Neutrophil (primary cell): ENCODE measurements around the gene PDCD1.

Source experiments
- H3K27ac ChIP-seq: fragments of 200-600 bp; sonication (generic); 2 replicates; pipeline ENCODE4 v1.5.1; 2016; ENCODE audit warnings: mild to moderate bottlenecking, moderate library complexity
- H3K27me3 ChIP-seq: fragments of 200-600 bp; sonication (generic); 2 replicates; pipeline ENCODE4 v1.6.0; 2016; ENCODE audit warnings: mild to moderate bottlenecking
- H3K36me3 ChIP-seq: fragments of 200-600 bp; sonication (generic); 2 replicates; pipeline ENCODE4 v1.5.1; 2017
- H3K4me1 ChIP-seq, 2 experiments: fragments of 200-600 bp in 1 of 2; sonication (generic) in 1 of 2; 1 replicate in 1 of 2; 2 replicates in 1 of 2; pipeline versions ENCODE4 v1.5.1 to v1.6.1; 2013 to 2016; ENCODE audit warnings: low read depth in 1 of 2, low read length in 1 of 2, mild to moderate bottlenecking in 1 of 2, moderate library complexity in 1 of 2; ENCODE audit not compliant: control insufficient read depth in 1 of 2, insufficient read depth in 1 of 2
- H3K4me3 ChIP-seq, 2 experiments: fragments of 200-600 bp in 1 of 2; sonication (generic) in 1 of 2; 1 replicate in 1 of 2; 2 replicates in 1 of 2; pipeline ENCODE4 v1.5.1; 2013 to 2016; ENCODE audit warnings: low read depth in 1 of 2, low read length in 1 of 2, mild to moderate bottlenecking in 1 of 2, moderate library complexity in 1 of 2
- H3K9me3 ChIP-seq: fragments of 200-600 bp; sonication (generic); 2 replicates; pipeline ENCODE4 v1.5.1; 2016
- TF ChIP-seq, protein P1 (sequence below): fragments of 200-600 bp; sonication (generic); IDR thresholded peaks from 2 replicates; pipeline ENCODE4 v1.5.1; 2016; ENCODE audit warnings: antibody characterized with exemption

The PDCD1 gene

GRCh38 chr2:241895427-241895711 lies 36.7 kb upstream of the PDCD1 start:
- H3K36me3 ChIP-seq, result no peaks in the 10 kb centered on the region
- H3K27ac ChIP-seq, result no peak overlapping the region
- TF ChIP-seq, protein P1, sequence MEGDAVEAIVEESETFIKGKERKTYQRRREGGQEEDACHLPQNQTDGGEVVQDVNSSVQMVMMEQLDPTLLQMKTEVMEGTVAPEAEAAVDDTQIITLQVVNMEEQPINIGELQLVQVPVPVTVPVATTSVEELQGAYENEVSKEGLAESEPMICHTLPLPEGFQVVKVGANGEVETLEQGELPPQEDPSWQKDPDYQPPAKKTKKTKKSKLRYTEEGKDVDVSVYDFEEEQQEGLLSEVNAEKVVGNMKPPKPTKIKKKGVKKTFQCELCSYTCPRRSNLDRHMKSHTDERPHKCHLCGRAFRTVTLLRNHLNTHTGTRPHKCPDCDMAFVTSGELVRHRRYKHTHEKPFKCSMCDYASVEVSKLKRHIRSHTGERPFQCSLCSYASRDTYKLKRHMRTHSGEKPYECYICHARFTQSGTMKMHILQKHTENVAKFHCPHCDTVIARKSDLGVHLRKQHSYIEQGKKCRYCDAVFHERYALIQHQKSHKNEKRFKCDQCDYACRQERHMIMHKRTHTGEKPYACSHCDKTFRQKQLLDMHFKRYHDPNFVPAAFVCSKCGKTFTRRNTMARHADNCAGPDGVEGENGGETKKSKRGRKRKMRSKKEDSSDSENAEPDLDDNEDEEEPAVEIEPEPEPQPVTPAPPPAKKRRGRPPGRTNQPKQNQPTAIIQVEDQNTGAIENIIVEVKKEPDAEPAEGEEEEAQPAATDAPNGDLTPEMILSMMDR, result no peak
- H3K27me3 ChIP-seq, result peaks cover under 1% of the 10 kb centered on the region
- no peaks in the 10 kb centered on the region for H3K9me3 ChIP-seq
- no peak overlapping the region for H3K4me3 ChIP-seq
- no peaks in the 10 kb centered on the region for H3K4me1 ChIP-seq

- Histone ChIP-seq H3K4me3 (no peak overlapping the region), H3K27ac (no peak overlapping the region), H3K27me3 (no peaks in the 10 kb centered on the region), H3K4me1 (no peaks in the 10 kb centered on the region), H3K36me3 (no peaks in the 10 kb centered on the region), H3K9me3 (no peaks in the 10 kb centered on the region)
- TF ChIP-seq, protein P1, result no peak
Observed at GRCh38 chr2:241894681-241895426, 36.2 kb upstream of the PDCD1 start.

- Histone ChIP-seq H3K4me3 (no peak overlapping the region), H3K36me3 (no peaks in the 10 kb centered on the region), H3K9me3 (no peaks in the 10 kb centered on the region), H3K4me1 (no peaks in the 10 kb centered on the region), H3K27me3 (no peaks in the 10 kb centered on the region), H3K27ac (no peak overlapping the region)
- TF ChIP-seq, protein P1, result no peak
Observed at GRCh38 chr2:241894056-241894641, 35.5 kb upstream of the PDCD1 start.

DNA sequence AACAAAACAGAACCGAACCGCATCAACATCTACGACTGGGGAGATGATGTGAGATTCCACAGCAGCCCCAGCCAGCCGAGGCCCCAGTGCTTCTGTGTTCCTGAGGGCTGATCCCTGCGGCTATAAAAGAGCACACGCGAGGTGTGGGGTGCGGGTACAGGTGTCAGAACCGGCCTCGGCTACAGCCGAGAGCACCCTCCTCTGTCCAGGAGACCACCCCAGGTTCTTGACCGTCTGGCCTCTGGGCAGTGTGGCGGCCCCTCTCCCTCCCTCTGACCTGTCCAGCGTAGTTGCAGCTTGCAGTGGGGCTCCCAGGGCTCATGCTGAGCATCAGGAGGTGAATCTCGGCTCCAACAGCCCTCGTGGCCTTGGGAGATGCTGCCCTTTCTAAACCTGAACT lies 34.6 kb upstream of the PDCD1 start:
- no peaks in the 10 kb centered on the region for H3K36me3 ChIP-seq

DNA sequence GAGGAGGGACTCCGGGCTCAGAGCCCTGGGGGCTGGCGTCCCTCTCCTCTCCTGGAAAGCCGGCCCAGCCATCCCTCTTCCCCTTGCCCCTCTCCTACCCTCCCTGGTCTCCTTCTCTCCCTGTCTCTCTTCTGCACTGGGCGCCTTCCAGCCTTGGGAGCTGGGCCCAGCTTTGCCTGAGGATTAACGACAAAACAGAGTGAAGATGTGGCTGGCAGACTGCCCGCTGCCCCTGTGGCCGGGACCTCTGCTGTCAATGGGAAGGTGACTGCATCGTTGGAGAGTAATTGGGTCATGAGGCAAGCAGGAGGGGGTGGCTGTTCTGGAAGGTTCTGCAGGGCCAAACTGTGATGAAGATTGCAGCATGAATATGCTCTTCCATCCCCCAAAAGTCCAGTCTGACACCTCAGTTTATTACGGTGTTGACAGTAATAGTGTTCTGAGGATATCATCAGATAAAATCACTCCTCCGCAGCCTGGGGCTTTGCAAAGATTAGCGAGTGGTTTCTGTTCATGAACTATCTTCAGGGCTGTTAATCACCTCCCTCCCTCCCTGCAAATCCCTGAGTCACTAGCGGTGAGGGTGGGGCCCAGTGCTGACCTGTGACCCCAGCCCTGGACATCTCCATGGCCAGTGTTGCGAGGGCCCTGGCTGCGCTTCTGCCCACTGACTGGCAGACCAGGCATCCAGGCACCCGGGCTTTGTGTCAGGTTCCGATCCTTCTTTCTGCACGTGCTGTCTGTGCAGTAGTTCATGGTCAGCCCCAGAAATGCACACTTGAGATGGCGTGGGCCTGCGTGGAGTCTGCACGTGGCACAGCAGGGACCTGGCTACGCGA lies 33.8 kb upstream of the PDCD1 start:
- no peaks in the 10 kb centered on the region for H3K9me3 ChIP-seq
- TF ChIP-seq, protein P1, result no peak

More for the DNA sequence above, 34.6 kb upstream of the PDCD1 start:
- Histone ChIP-seq H3K9me3 (no peaks in the 10 kb centered on the region), H3K27ac (no peak overlapping the region), H3K27me3 (no peaks in the 10 kb centered on the region), H3K4me3 (no peak overlapping the region), H3K4me1 (no peaks in the 10 kb centered on the region)
- TF ChIP-seq, protein P1, result no peak

More for the DNA sequence above, 33.8 kb upstream of the PDCD1 start:
- Histone ChIP-seq H3K27ac (no peak overlapping the region), H3K27me3 (no peaks in the 10 kb centered on the region), H3K36me3 (no peaks in the 10 kb centered on the region), H3K4me3 (no peak overlapping the region), H3K4me1 (no peaks in the 10 kb centered on the region)
